H9 (cell line): ENCODE data around the gene OR13C3. TPM values are rescaled to one million over a fixed set of nuclear protein-coding genes. Genes with fewer than 3 reads are reported as not detected.

Experiments
- DNase-seq: peaks from one replicate; pipeline ENCODE4 v3.0.0-alpha.2; 2017
- H2AFZ ChIP-seq: one replicate; pipeline ENCODE4 v1.6.1; 2013; ENCODE audit warnings: mild to moderate bottlenecking, low read length, control low read depth, moderate library complexity
- H2AK5ac ChIP-seq: 2 replicates; pipeline ENCODE4 v1.6.1; 2013; ENCODE audit warnings: low read length, control low read depth, mixed read lengths; ENCODE audit not compliant: insufficient read length
- H2BK120ac ChIP-seq: one replicate; pipeline ENCODE4 v1.6.1; 2013; ENCODE audit warnings: low read depth, mild to moderate bottlenecking, low read length, control low read depth, inconsistent platforms; ENCODE audit not compliant: poor library complexity, severe bottlenecking
- H2BK12ac ChIP-seq: 2 replicates; pipeline ENCODE4 v1.6.1; 2013; ENCODE audit warnings: low read length, control low read depth, mixed read lengths, low read depth; ENCODE audit not compliant: insufficient read length
- H2BK15ac ChIP-seq: 2 replicates; pipeline ENCODE4 v1.6.1; 2013; ENCODE audit warnings: low read depth, low read length, control low read depth
- H2BK20ac ChIP-seq: one replicate; pipeline ENCODE4 v1.6.1; 2013; ENCODE audit warnings: low read depth, mild to moderate bottlenecking, low read length, control low read depth, inconsistent platforms; ENCODE audit not compliant: poor library complexity, severe bottlenecking
- H2BK5ac ChIP-seq: 2 replicates; pipeline ENCODE4 v1.6.1; 2013; ENCODE audit warnings: low read length, control low read depth, mixed read lengths; ENCODE audit not compliant: insufficient read length
- H3K14ac ChIP-seq: 2 replicates; pipeline ENCODE4 v1.6.1; 2013; ENCODE audit warnings: low read length, control low read depth; ENCODE audit not compliant: insufficient read depth
- H3K18ac ChIP-seq: 2 replicates; pipeline ENCODE4 v1.6.1; 2013; ENCODE audit warnings: low read depth, mild to moderate bottlenecking, mixed read lengths, low read length, control low read depth; ENCODE audit not compliant: insufficient read length
- H3K23ac ChIP-seq: 2 replicates; pipeline ENCODE4 v1.6.1; 2013; ENCODE audit warnings: low read length, control low read depth, mixed read lengths, low read depth; ENCODE audit not compliant: insufficient read length
- H3K23me2 ChIP-seq: 2 replicates; pipeline ENCODE4 v1.6.1; 2013; ENCODE audit warnings: low read depth, mild to moderate bottlenecking, mixed read lengths, low read length, control low read depth; ENCODE audit not compliant: insufficient read length, poor library complexity, severe bottlenecking
- H3K27ac ChIP-seq: 2 replicates; pipeline ENCODE4 v1.5.1; 2013; ENCODE audit warnings: low read length, control low read depth, mixed read lengths, low read depth; ENCODE audit not compliant: insufficient read length
- H3K27me3 ChIP-seq: 2 replicates; pipeline ENCODE4 v1.6.1; 2013; ENCODE audit warnings: low read length, control low read depth, inconsistent platforms; ENCODE audit not compliant: insufficient read depth
- H3K4ac ChIP-seq: 2 replicates; pipeline ENCODE4 v1.6.1; 2013; ENCODE audit warnings: low read depth, mild to moderate bottlenecking, control low read depth, inconsistent platforms, low read length, moderate library complexity
- H3K4me1 ChIP-seq: 2 replicates; pipeline ENCODE4 v1.6.1; 2013; ENCODE audit warnings: low read length, control low read depth, inconsistent platforms; ENCODE audit not compliant: insufficient read depth
- H3K4me2 ChIP-seq: 2 replicates; pipeline ENCODE4 v1.6.1; 2013; ENCODE audit warnings: low read length, control low read depth, mixed read lengths; ENCODE audit not compliant: insufficient read length, insufficient read depth
- H3K56ac ChIP-seq: 2 replicates; pipeline ENCODE4 v1.6.1; 2013; ENCODE audit warnings: low read depth, mild to moderate bottlenecking, mixed read lengths, low read length, control low read depth; ENCODE audit not compliant: insufficient read length
- H3K79me1 ChIP-seq: 2 replicates; pipeline ENCODE4 v1.6.1; 2013; ENCODE audit warnings: low read depth, mild to moderate bottlenecking, moderate library complexity, low read length, control low read depth, inconsistent platforms; ENCODE audit not compliant: insufficient read depth, poor library complexity, severe bottlenecking
- H3K79me2 ChIP-seq: 2 replicates; pipeline ENCODE4 v1.6.1; 2013; ENCODE audit warnings: low read length, control low read depth, inconsistent platforms; ENCODE audit not compliant: insufficient read depth
- H3K9ac ChIP-seq: 2 replicates; pipeline ENCODE4 v1.6.1; 2013; ENCODE audit warnings: low read length, control low read depth, mixed read lengths; ENCODE audit not compliant: insufficient read length; ENCODE audit errors: extremely low read depth
- H3K9me3 ChIP-seq: one replicate; pipeline ENCODE4 v1.6.1; 2013; ENCODE audit warnings: low read depth, low read length, inconsistent platforms; ENCODE audit not compliant: control insufficient read depth
- H3T11ph ChIP-seq: one replicate; pipeline ENCODE4 v1.6.1; 2013; ENCODE audit warnings: mild to moderate bottlenecking, low read length, control low read depth, inconsistent platforms
- H4K20me1 ChIP-seq: one replicate; pipeline ENCODE4 v1.6.1; 2013; ENCODE audit not compliant: control insufficient read depth, insufficient read length, insufficient read depth
- H4K5ac ChIP-seq: 2 replicates; pipeline ENCODE4 v1.6.1; 2013; ENCODE audit warnings: low read depth, mild to moderate bottlenecking, mixed read lengths, low read length, control low read depth; ENCODE audit not compliant: insufficient read length
- H4K8ac ChIP-seq: replicated peaks from 2 replicates; pipeline ENCODE4 v1.6.1; 2013; ENCODE audit warnings: low read length, control low read depth, mixed read lengths, low read depth; ENCODE audit not compliant: insufficient read length
- H4K91ac ChIP-seq: 2 replicates; pipeline ENCODE4 v1.6.1; 2013; ENCODE audit warnings: low read depth, mild to moderate bottlenecking, moderate library complexity, mixed read lengths, low read length, control low read depth; ENCODE audit not compliant: insufficient read length
- H3K27ac Mint-ChIP-seq, 3 experiments: 2 replicates in 2 of 3; 3 replicates in 1 of 3; pipeline ENCODE4 v1.8.0; 2020 to 2021; ENCODE audit warnings: mixed read lengths in 3 of 3, mild to moderate bottlenecking in 1 of 3, moderate library complexity in 1 of 3
- H3K27me3 Mint-ChIP-seq: 2 replicates; pipeline ENCODE4 v1.8.0; 2021; ENCODE audit warnings: low read depth, mild to moderate bottlenecking, moderate library complexity, mixed read lengths
- H3K36me3 Mint-ChIP-seq, 3 experiments: 2 replicates in 2 of 3; 3 replicates in 1 of 3; pipeline ENCODE4 v1.8.0; 2020 to 2021; ENCODE audit warnings: low read depth in 3 of 3, mixed read lengths in 3 of 3; ENCODE audit not compliant: insufficient read depth in 1 of 3
- H3K4me1 Mint-ChIP-seq, 2 experiments: 2 replicates each; pipeline ENCODE4 v1.8.0; 2020; ENCODE audit warnings: mixed read lengths in 2 of 2
- H3K4me3 Mint-ChIP-seq, 2 experiments: 2 replicates in 1 of 2; 3 replicates in 1 of 2; pipeline ENCODE4 v1.8.0; 2020 to 2021; ENCODE audit warnings: mild to moderate bottlenecking in 2 of 2, mixed read lengths in 2 of 2, moderate library complexity in 1 of 2
- H3K9me3 Mint-ChIP-seq, 2 experiments: 2 replicates in 1 of 2; 3 replicates in 1 of 2; pipeline ENCODE4 v1.8.0; 2020; ENCODE audit warnings: mild to moderate bottlenecking in 2 of 2, mixed read lengths in 2 of 2, moderate library complexity in 1 of 2
- CTCF ChIP-seq: fragments of 200-600 bp; sonication (generic); conservative IDR thresholded peaks from 3 replicates; pipeline ENCODE4 v1.8.0; 2021; ENCODE audit warnings: antibody characterized with exemption, mild to moderate bottlenecking
- total RNA-seq: library from RNA; stranded (reverse); gene quantifications from 2 replicates; pipeline ENCODE4 v1.2.1, GENCODE V29; 2021

Gene OR13C3
- total RNA-seq, 1 experiment from 2014 or later, result not detected

- Histone ChIP-seq H3K56ac (no peak overlapping the region), H3K14ac (no peak overlapping the region), H3K23ac (no peak overlapping the region), H3K27ac (no peak overlapping the region), H4K8ac (no peak overlapping the region), H4K91ac (no peak overlapping the region), H4K20me1 (no peaks in the 10 kb centered on the region), H4K5ac (no peak overlapping the region), H3K9me3 (no peaks in the 10 kb centered on the region), H2BK120ac (no peak overlapping the region), H3K18ac (no peak overlapping the region), H3K79me2 (no peaks in the 10 kb centered on the region), H3K79me1 (no peaks in the 10 kb centered on the region), H2AK5ac (no peak overlapping the region), H2BK12ac (no peak overlapping the region), H3T11ph (no peak overlapping the region), H2AFZ (no peak overlapping the region), H3K23me2 (no peaks in the 10 kb centered on the region), H3K27me3 (no peaks in the 10 kb centered on the region), H2BK20ac (no peak overlapping the region), H3K4ac (no peak overlapping the region), H3K4me2 (no peak overlapping the region), H3K9ac (no peak overlapping the region), H3K4me1 (no peaks in the 10 kb centered on the region), H2BK15ac (no peak overlapping the region), H2BK5ac (no peak overlapping the region)
- H3K9me3 Mint-ChIP-seq, result no peaks in the 10 kb centered on the region; a peak in 1 of 5 replicates
- H3K4me1 Mint-ChIP-seq, result no peaks in the 10 kb centered on the region
- no peak overlapping the region for H3K4me3 Mint-ChIP-seq
- no peak for TF ChIP-seq CTCF
- DNase-seq, result no peak
- H3K27ac Mint-ChIP-seq, result no peak overlapping the region
- no peaks in the 10 kb centered on the region for H3K36me3 Mint-ChIP-seq
- no peaks in the 10 kb centered on the region; the same call in 1 of the 2 replicates for H3K27me3 Mint-ChIP-seq
These were observed 33.2 kb downstream of the OR13C3 start for GRCh38 chr9:104503440-104503839.
